PC-3 (cell line): Measurements from ENCODE around the gene ZNF436. TPM values are rescaled to one million over a fixed set of nuclear protein-coding genes. Genes with fewer than 3 reads are reported as not detected.

Experiments used
- ATAC-seq: fragments of 200-7000 bp; cut with Tn5 transposase; 2 replicates; pipeline ENCODE4 v1.9.1; 2020; ENCODE audit warnings: mild to moderate bottlenecking, moderate library complexity
- BruUV-seq: library from RNA; stranded (reverse); fragments of 400-500 nt; replicated peaks from 2 replicates; lab custom pipeline; 2021; lab: Mats Ljungman, UMichigan
- CTCF ChIA-PET: fragments of 300-600 bp; sonication (Branson Sonifier 250); formaldehyde crosslinking; loops from one replicate; lab custom pipeline; 2022; ENCODE audit warnings: antibody characterized with exemption; lab: Charles Lee
- POLR2A ChIA-PET: fragments of 300-600 bp; sonication (Branson Sonifier 250); formaldehyde crosslinking; loops from one replicate; lab custom pipeline; 2022; ENCODE audit warnings: antibody characterized with exemption; ENCODE audit not compliant: unreplicated experiment; lab: Charles Lee
- DNase-seq: peaks from one replicate; pipeline ENCODE4 v3.0.0-alpha.2; 2015
- H2AFZ ChIP-seq: fragments of 300-600 bp; sonication (generic); 2 replicates; pipeline ENCODE4 v1.6.0; 2016; ENCODE audit warnings: antibody characterized with exemption, low read length
- H3F3A ChIP-seq: fragments of 300-600 bp; sonication (generic); one replicate; pipeline ENCODE4 v1.6.0; 2017; ENCODE audit warnings: antibody characterized with exemption, low read length, control low read depth, mild to moderate bottlenecking; ENCODE audit not compliant: unreplicated experiment
- H3K27ac ChIP-seq: fragments of 300-600 bp; sonication (generic); 2 replicates; pipeline ENCODE4 v1.5.1; 2016; ENCODE audit warnings: mild to moderate bottlenecking, low read length
- H3K27me3 ChIP-seq: fragments of 300-600 bp; sonication (generic); 2 replicates; pipeline ENCODE4 v1.6.1; 2016; ENCODE audit warnings: low read length, mixed read lengths
- H3K36me3 ChIP-seq: fragments of 300-600 bp; sonication (generic); 2 replicates; pipeline ENCODE4 v1.6.1; 2016; ENCODE audit warnings: low read depth, mixed run types, low read length, mixed read lengths
- H3K4me1 ChIP-seq: fragments of 300-600 bp; sonication (generic); 2 replicates; pipeline ENCODE4 v1.5.1; 2016; ENCODE audit warnings: low read length; ENCODE audit not compliant: insufficient read depth
- H3K4me2 ChIP-seq: fragments of 300-600 bp; sonication (generic); 2 replicates; pipeline ENCODE4 v1.6.0; 2016; ENCODE audit warnings: low read length
- H3K4me3 ChIP-seq: fragments of 300-600 bp; sonication (generic); 2 replicates; pipeline ENCODE4 v1.5.1; 2016; ENCODE audit warnings: mild to moderate bottlenecking, low read length, mixed read lengths
- H3K79me2 ChIP-seq: fragments of 300-600 bp; sonication (generic); 2 replicates; pipeline ENCODE4 v1.6.1; 2017; ENCODE audit warnings: low read length, mixed read lengths
- H3K9ac ChIP-seq: fragments of 300-600 bp; sonication (generic); 2 replicates; pipeline ENCODE4 v1.6.0; 2016; ENCODE audit warnings: mild to moderate bottlenecking, low read length
- H3K9me2 ChIP-seq: fragments of 300-600 bp; sonication (generic); replicated peaks from 2 replicates; pipeline ENCODE4 v1.6.1; 2016; ENCODE audit warnings: mixed run types, low read length, mixed read lengths
- H3K9me3 ChIP-seq: fragments of 300-600 bp; sonication (generic); 2 replicates; pipeline ENCODE4 v1.6.1; 2016; ENCODE audit warnings: low read length, mixed read lengths
- H4K20me1 ChIP-seq: fragments of 300-600 bp; sonication (generic); 2 replicates; pipeline ENCODE4 v1.6.1; 2016; ENCODE audit warnings: low read length, mixed read lengths
- CTCF ChIP-seq: fragments of 300-600 bp; sonication (generic); conservative IDR thresholded peaks from 2 replicates; pipeline ENCODE4 v1.5.1; 2017; ENCODE audit warnings: antibody characterized with exemption, low read depth, mild to moderate bottlenecking, low read length
- EZH2 ChIP-seq: fragments of 300-600 bp; sonication (generic); IDR thresholded peaks from one replicate; pipeline ENCODE4 v1.6.1; 2017; ENCODE audit warnings: antibody characterized with exemption, mild to moderate bottlenecking, low read length; ENCODE audit not compliant: unreplicated experiment
- EZH2phosphoT487 ChIP-seq: fragments of 300-600 bp; sonication (generic); IDR thresholded peaks from 2 replicates; pipeline ENCODE4 v1.6.1; 2018; ENCODE audit warnings: mild to moderate bottlenecking, antibody characterized with exemption, low read length, borderline replicate concordance
- intact Hi-C: fragments of 100-400 bp; cut with micrococcal nuclease; formaldehyde crosslinking; loops from 2 replicates; pipeline ENCODE4 v1.9.0; 2023
- total RNA-seq: library from RNA; depleted of rRNA; stranded (reverse); fragments of >200 nt; gene quantifications from 2 replicates; pipeline ENCODE4 v1.2.3, GENCODE V29; 2014

The ZNF436 gene
- total RNA-seq, 1 experiment from 2014 or later: 10.5 TPM

- H3F3A ChIP-seq: no peaks in the 10 kb centered on the region
- peaks cover 70% of the 10 kb centered on the region for H3K79me2 ChIP-seq
- POLR2A ChIA-PET: no interaction called here
- H3K27ac ChIP-seq: no peak overlapping the region
- intact Hi-C loops: loop anchor here (2.0 kb wide), 1 partner anchor 59 kb away; no protein-coding TSS in a partner anchor
- BruUV-seq: no TSS peak
- no peak for ATAC-seq
- H3K4me3 ChIP-seq: peak overlapping the region; percentile 76
- peaks cover 24% of the 10 kb centered on the region for H3K36me3 ChIP-seq
- H3K9me2 ChIP-seq: no peaks in the 10 kb centered on the region
- TF ChIP-seq EZH2: no peak
- TF ChIP-seq EZH2phosphoT487: no peak
- TF ChIP-seq CTCF: no peak
- no peaks in the 10 kb centered on the region for H3K9me3 ChIP-seq
- no peaks in the 10 kb centered on the region for H3K27me3 ChIP-seq
- H4K20me1 ChIP-seq: peaks cover 58% of the 10 kb centered on the region
- peaks cover 26% of the 10 kb centered on the region for H3K4me1 ChIP-seq
- peak overlapping the region; percentile 96 for H3K4me2 ChIP-seq
- no peak overlapping the region for H2AFZ ChIP-seq
- CTCF ChIA-PET: interaction anchor here (0.5 to 0.9 kb wide), 2 partner anchors 62 to 125 kb away, joined by 3 to 5 read pairs; partner anchors contain the start of gene HTR1D
- peak overlapping the region; percentile 97 for H3K9ac ChIP-seq
- no peak for DNase-seq
Observed at GRCh38 chr1:23341931-23342692, 27.5 kb downstream of the ZNF436 start.

GRCh38 chr1:23339632-23340031, 30.0 kb downstream of the ZNF436 start:
- POLR2A ChIA-PET: no interaction called here
- H4K20me1 ChIP-seq: peaks cover 69% of the 10 kb centered on the region
- DNase-seq (no peak), ATAC-seq (no peak)
- intact Hi-C loops: no loop called here
- no peak overlapping the region for H3K27ac ChIP-seq
- no peaks in the 10 kb centered on the region for H3F3A ChIP-seq
- no peaks in the 10 kb centered on the region for H3K27me3 ChIP-seq
- peak overlapping the region; percentile 76; the same call in 1 of the 2 replicates for H3K4me3 ChIP-seq
- peaks cover 87% of the 10 kb centered on the region for H3K79me2 ChIP-seq
- peaks cover 37% of the 10 kb centered on the region for H3K36me3 ChIP-seq
- peaks cover 21% of the 10 kb centered on the region for H3K4me1 ChIP-seq
- no peaks in the 10 kb centered on the region for H3K9me2 ChIP-seq
- no peak overlapping the region for H2AFZ ChIP-seq
- CTCF ChIA-PET: interaction anchor here (0.7 kb wide), 1 partner anchor 64 kb away, joined by 5 read pairs; no protein-coding TSS in a partner anchor
- H3K9ac ChIP-seq: no peak overlapping the region
- no TSS peak for BruUV-seq
- peak overlapping the region; percentile 96 for H3K4me2 ChIP-seq
- no peaks in the 10 kb centered on the region for H3K9me3 ChIP-seq
- no peak for TF ChIP-seq EZH2
- no peak for TF ChIP-seq EZH2phosphoT487
- TF ChIP-seq CTCF: no peak

- Histone ChIP-seq H3K9me2 (no peaks in the 10 kb centered on the region), H3K79me2 (peaks cover 90% of the 10 kb centered on the region), H3K27ac (no peak overlapping the region), H3K4me3 (no peak overlapping the region), H3K9ac (no peak overlapping the region), H3K4me2 (no peak overlapping the region), H3K27me3 (no peaks in the 10 kb centered on the region), H3K4me1 (peaks cover 21% of the 10 kb centered on the region), H4K20me1 (peaks cover 70% of the 10 kb centered on the region), H3F3A (no peaks in the 10 kb centered on the region), H3K9me3 (no peaks in the 10 kb centered on the region), H3K36me3 (peaks cover 50% of the 10 kb centered on the region), H2AFZ (no peak overlapping the region)
- CTCF ChIA-PET: no interaction called here
- no TSS peak for BruUV-seq
- DNase-seq (no peak), ATAC-seq (no peak)
- POLR2A ChIA-PET: no interaction called here
- TF ChIP-seq EZH2: no peak
- intact Hi-C loops: no loop called here
Observed at GRCh38 chr1:23337869-23338268, 31.8 kb downstream of the ZNF436 start.
